ENCODE measurements around the gene EDAR. TPM values are rescaled to one million over a fixed set of nuclear protein-coding genes. Genes with fewer than 3 reads are reported as not detected.

Gene EDAR
- total RNA-seq (1 to 10 TPM; 5.8 to 6.3 TPM), polyA plus RNA-seq (1 to 10 TPM; 3.0 to 3.5 TPM)

DNA sequence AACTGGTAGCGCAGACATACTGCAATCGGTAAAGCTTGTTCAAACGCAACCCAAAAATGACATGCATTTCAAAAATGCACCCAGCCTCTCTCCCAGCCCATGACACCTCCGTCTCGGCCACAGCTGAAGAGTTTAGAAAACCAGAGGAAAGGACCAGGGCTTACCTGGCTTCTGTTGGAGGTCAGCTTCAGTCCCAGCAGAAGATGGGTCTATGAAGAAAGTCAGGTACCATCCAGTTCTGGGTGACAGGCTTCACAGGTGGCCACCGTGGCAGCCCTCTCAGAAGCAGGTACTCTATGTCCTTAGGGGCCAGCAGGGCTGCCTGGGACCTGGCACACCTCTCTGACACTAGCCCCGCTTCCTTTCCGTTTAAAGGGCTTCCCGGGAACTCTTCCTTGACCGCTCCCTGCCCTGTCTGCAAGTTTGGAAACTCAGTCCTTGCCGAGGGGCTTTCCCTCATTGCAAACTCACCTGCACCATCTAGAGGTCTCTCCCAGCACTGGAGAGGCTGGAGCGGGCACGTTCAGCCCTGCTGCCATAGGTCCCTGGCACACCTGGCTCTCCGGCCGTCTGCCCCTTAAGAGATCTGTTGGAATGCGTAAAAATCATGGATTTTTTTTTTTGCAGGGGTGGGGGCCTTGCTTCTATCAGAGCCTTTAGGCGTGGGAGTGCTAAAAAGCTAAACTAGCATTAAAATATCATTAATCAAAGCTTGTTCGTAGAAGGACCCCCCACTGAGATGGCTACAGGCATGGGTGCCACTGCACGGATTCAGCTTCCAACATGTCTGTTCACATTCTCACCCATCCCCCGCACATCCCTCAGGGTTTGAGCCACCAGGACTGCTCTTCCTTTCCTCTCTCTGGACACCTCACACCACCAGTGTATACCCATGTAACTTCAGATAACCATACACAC lies at the start of gene EDAR:
EDAR (minus strand) TSS at position 425 of the 918 bp plus-strand sequence. CDS start 58,206 bp downstream, outside the sequence.
- DNase-seq: peak in 4 of 5 donors; percentile 42 to 55 (median 48)
- Mint-ChIP-seq H3K4me3 (peak within 1 kb of the TSS; percentile 85 to 95 (median 88)), H3K27me3 (peaks cover 0 to 7% of the 10 kb centered on the region in 2 donors), H3K27ac (peak within 1 kb of the TSS; percentile 16 to 90 (median 77)), H3K9me3 (no peaks in the 10 kb centered on the region), H3K4me1 (peaks cover 21 to 43% (median 33%) of the 10 kb centered on the region in 4 donors), H3K36me3 (no peaks in the 10 kb centered on the region)
- Histone ChIP-seq H3K27me3 (ENCODE audit: insufficient read depth, low read length) (no peaks in the 10 kb centered on the region), H3K9me3 (ENCODE audit: control insufficient read depth in 1 of 2, low read length in 2 of 2) (no peaks in the 10 kb centered on the region), H3K36me3 (ENCODE audit: insufficient read depth, low read length) (no peaks in the 10 kb centered on the region), H3K4me1 (ENCODE audit: insufficient read depth, low read length) (peaks cover 29% of the 10 kb centered on the region), H3K4me3 (ENCODE audit: low read length in 2 of 2) (peak within 1 kb of the TSS; percentile 19 to 26), H3K27ac (ENCODE audit: low read depth, low read length) (no peak within 1 kb of the TSS)
- ChIA-PET CTCF (ENCODE audit: partially characterized antibody) (interaction anchor here (0.7 to 8.2 kb wide), 25 partner anchors 10 to 525 kb away, joined by 3 to 104 read pairs (median 4); no protein-coding TSS in a partner anchor), POLR2A (ENCODE audit: partially characterized antibody) (interaction anchor here (1.3 to 5.1 kb wide), 2 partner anchors 43 to 61 kb away, joined by 4 to 25 read pairs; no protein-coding TSS in a partner anchor)
- intact Hi-C loops (cut with micrococcal nuclease): loop anchor here (1.0 kb wide), 5 partner anchors 43 to 203 kb away; partner anchors contain the start of gene CCDC138

DNA sequence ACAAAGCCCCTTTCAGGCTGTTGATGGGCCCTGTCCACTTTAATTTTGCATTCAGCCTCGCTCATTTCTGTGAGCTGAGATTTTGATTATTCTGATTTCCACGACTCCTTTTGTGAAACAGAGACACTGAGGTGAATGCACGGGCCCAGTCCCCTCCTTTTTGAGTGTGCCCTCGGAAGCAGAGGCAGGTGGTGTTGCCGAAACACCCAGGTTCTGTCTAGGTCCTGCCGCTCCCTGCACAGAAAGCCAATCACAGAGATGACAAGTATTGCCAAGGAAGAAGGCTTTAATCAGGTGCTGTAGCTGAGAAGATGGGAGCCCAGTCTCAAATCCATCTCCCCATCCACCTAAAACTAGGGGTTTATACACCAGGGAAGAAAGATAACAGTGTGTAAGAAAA lies 44.2 kb upstream of the EDAR start:
- Mint-ChIP-seq H3K4me3 (peak overlapping the region in 7 of 8 donors; percentile 74 to 87 (median 85)), H3K27ac (peak overlapping the region; percentile 80 to 95 (median 86)), H3K36me3 (no peaks in the 10 kb centered on the region), H3K4me1 (peaks cover 39 to 80% (median 61%) of the 10 kb centered on the region in 4 donors), H3K9me3 (peaks cover 0 to 3% (median 0%) of the 10 kb centered on the region in 8 donors), H3K27me3 (no peaks in the 10 kb centered on the region)
- Histone ChIP-seq H3K27ac (ENCODE audit: low read depth, low read length) (peak overlapping the region; percentile 49), H3K9me3 (ENCODE audit: control insufficient read depth in 1 of 2, low read length in 2 of 2) (no peaks in the 10 kb centered on the region), H3K27me3 (ENCODE audit: insufficient read depth, low read length) (no peaks in the 10 kb centered on the region), H3K36me3 (ENCODE audit: insufficient read depth, low read length) (no peaks in the 10 kb centered on the region), H3K4me3 (ENCODE audit: low read length in 2 of 2) (peak overlapping the region in 1 of 2 donors; percentile 40), H3K4me1 (ENCODE audit: insufficient read depth, low read length) (peaks cover 71% of the 10 kb centered on the region)
- CTCF ChIA-PET (ENCODE audit: partially characterized antibody): interaction anchor here (1.1 to 1.5 kb wide), 2 partner anchors 30 to 31 kb away, joined by 3 read pairs; no protein-coding TSS in a partner anchor
- intact Hi-C loops (cut with micrococcal nuclease): loop anchor here (2.0 to 5.0 kb wide), 10 partner anchors 14 to 586 kb away; partner anchors contain the start of genes CCDC138 and GCC2
- DNase-seq: no peak
- POLR2A ChIA-PET (ENCODE audit: partially characterized antibody): interaction anchor here (0.7 to 2.9 kb wide), 8 partner anchors 9 to 101 kb away, joined by 3 to 33 read pairs (median 9); partner anchors contain the start of genes EDAR and SH3RF3

DNA sequence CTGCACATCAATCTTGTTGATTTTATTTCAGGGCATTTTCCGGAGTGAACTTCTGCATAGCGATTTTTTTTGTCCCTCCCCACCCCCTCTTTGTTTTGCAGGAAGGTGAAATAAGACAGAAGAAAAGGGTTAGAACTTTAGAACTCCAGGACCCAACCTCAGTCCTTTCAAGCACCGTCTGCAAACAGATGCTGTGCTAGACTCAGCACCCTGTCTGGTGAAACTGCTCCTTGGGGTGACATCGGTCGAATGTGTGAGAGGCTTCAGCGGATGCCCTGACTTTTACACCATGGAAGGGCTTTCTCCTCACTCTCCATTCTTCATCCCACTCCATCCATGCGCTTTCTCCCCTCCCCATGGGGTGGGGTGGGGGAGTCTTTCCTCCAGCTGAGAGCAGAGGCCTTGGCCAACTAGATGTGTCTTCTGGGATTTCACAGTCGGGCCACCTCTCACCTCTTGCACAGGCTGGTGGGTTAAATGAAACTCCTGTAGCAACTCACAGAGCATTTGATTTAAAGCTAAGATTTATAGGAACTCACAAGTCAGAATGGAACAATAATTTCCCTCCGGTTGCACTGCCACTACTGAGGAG lies 43.3 kb upstream of the EDAR start:
- peaks cover 71% of the 10 kb centered on the region for H3K4me1 ChIP-seq (ENCODE audit: insufficient read depth, low read length)
- H3K4me1 Mint-ChIP-seq: peaks cover 38 to 82% (median 61%) of the 10 kb centered on the region in 4 donors

DNA sequence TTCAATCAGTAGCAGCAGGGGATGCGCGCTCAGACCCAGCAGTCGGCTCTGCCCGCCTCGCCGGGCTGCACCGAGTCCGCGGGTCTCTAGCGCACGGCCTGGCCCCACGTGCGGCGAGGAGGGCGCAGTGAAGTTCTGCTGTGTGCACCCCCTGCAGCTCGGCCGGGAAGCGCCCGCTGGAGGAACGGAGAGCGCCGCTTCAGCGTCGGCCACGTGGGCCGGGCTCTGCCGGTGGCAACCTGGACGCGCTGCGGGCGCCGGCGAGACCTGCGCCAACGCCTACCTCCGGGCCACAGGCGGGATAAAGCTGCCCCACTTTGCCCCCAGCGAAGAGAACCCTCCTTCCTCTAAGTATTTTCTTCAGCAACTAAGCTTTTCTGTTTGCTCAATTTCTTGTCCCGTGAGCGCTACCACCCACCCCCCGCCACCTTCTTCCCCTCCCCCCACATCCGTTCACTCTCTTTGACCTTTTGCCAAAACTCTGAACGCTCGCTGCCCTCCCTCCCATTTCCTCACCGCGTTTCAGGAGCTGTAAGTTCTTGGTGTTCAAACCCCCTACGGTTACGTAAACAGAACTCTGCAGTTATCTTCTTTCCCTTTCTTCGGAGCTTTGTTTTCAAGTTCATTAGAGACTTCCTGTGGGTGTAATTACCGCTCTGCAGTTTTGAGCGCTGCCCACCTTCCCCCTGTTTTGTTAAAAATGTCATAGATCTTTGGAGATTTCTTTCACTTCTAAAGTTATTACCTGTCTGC lies 42.6 kb upstream of the EDAR start:
- no peaks in the 10 kb centered on the region for H3K27me3 ChIP-seq (ENCODE audit: insufficient read depth, low read length)
- POLR2A ChIA-PET (ENCODE audit: partially characterized antibody): interaction anchor here (0.8 to 2.9 kb wide), 42 partner anchors 8 to 479 kb away, joined by 3 to 33 read pairs (median 4); partner anchors contain the start of genes EDAR and SH3RF3

More for the DNA sequence above, 43.3 kb upstream of the EDAR start:
- Mint-ChIP-seq H3K27ac (peak overlapping the region; percentile 80 to 95 (median 86)), H3K9me3 (peaks cover 0 to 3% (median 0%) of the 10 kb centered on the region in 8 donors), H3K4me3 (peak overlapping the region; percentile 74 to 87 (median 86)), H3K27me3 (no peaks in the 10 kb centered on the region), H3K36me3 (no peaks in the 10 kb centered on the region)
- CTCF ChIA-PET (ENCODE audit: partially characterized antibody): interaction anchor here (0.6 to 2.0 kb wide), 16 partner anchors 12 to 406 kb away, joined by 3 to 15 read pairs (median 4); partner anchors contain the start of gene SH3RF3
- Histone ChIP-seq H3K4me3 (ENCODE audit: low read length in 2 of 2) (peak overlapping the region in 1 of 2 donors; percentile 40), H3K36me3 (ENCODE audit: insufficient read depth, low read length) (no peaks in the 10 kb centered on the region), H3K9me3 (ENCODE audit: control insufficient read depth in 1 of 2, low read length in 2 of 2) (no peaks in the 10 kb centered on the region), H3K27me3 (ENCODE audit: insufficient read depth, low read length) (no peaks in the 10 kb centered on the region), H3K27ac (ENCODE audit: low read depth, low read length) (peak overlapping the region; percentile 49)
- intact Hi-C loops (cut with micrococcal nuclease): loop anchor here (1.0 to 5.0 kb wide), 12 partner anchors 14 to 585 kb away; partner anchors contain the start of genes CCDC138, EDAR and GCC2
- POLR2A ChIA-PET (ENCODE audit: partially characterized antibody): interaction anchor here (0.7 to 2.9 kb wide), 43 partner anchors 7 to 478 kb away, joined by 3 to 33 read pairs (median 4); partner anchors contain the start of genes EDAR and SH3RF3
- no peak for DNase-seq

DNA sequence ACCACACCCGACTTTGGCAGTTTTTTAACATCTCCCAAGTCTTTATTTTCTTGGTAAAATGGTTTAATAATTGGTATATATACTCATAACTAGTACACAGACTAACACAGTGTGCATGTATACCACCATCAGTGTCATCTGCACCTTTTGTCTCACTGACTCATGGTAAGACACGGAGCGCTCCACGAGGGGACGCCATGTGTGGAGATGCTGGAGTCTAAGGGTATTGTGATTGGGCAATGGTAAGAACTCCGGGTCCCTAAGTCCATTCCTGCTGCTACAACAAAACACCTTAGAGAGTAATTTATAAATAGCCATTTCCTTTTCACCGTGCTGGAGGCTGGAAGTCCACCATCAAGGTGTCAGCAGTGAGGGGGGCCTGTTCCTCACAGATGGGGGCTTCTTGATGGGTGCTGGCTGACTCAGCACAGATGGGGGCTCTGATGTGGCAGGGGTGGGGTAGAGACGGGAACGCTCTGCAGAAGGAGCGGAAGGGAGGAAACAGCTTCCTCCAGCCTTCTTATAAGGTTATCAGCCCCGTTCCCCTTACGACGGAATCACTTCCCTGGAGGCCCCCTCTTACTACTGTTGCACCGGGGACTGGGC lies 42.0 kb upstream of the EDAR start:
- Histone ChIP-seq H3K4me1 (ENCODE audit: insufficient read depth, low read length) (peaks cover 67% of the 10 kb centered on the region), H3K4me3 (ENCODE audit: low read length in 2 of 2) (peak overlapping the region; percentile 14 to 61), H3K27me3 (ENCODE audit: insufficient read depth, low read length) (no peaks in the 10 kb centered on the region), H3K27ac (ENCODE audit: low read depth, low read length) (peak overlapping the region; percentile 49), H3K9me3 (ENCODE audit: control insufficient read depth in 1 of 2, low read length in 2 of 2) (no peaks in the 10 kb centered on the region), H3K36me3 (ENCODE audit: insufficient read depth, low read length) (no peaks in the 10 kb centered on the region)
- no peaks in the 10 kb centered on the region for H3K36me3 Mint-ChIP-seq
- ChIA-PET POLR2A (ENCODE audit: partially characterized antibody) (interaction anchor here (0.8 to 2.9 kb wide), 32 partner anchors 8 to 479 kb away, joined by 3 to 33 read pairs (median 6); partner anchors contain the start of genes EDAR and SH3RF3), CTCF (ENCODE audit: partially characterized antibody) (interaction anchor here (0.7 to 2.0 kb wide), 11 partner anchors 10 to 318 kb away, joined by 3 to 15 read pairs (median 4); no protein-coding TSS in a partner anchor)
- peaks cover 0 to 3% (median 0%) of the 10 kb centered on the region in 8 donors for H3K9me3 Mint-ChIP-seq
- peak overlapping the region; percentile 85 to 95 (median 92) for H3K27ac Mint-ChIP-seq
- H3K4me3 Mint-ChIP-seq: peak overlapping the region; percentile 74 to 86 (median 84)
- peaks cover 37 to 74% (median 57%) of the 10 kb centered on the region in 4 donors for H3K4me1 Mint-ChIP-seq
- intact Hi-C loops (cut with micrococcal nuclease): loop anchor here (1.0 to 5.0 kb wide), 9 partner anchors 46 to 584 kb away; partner anchors contain the start of genes CCDC138 and GCC2
- no peaks in the 10 kb centered on the region for H3K27me3 Mint-ChIP-seq
- peak in 1 of 5 donors; percentile 22 for DNase-seq

More for the DNA sequence above, 42.6 kb upstream of the EDAR start:
- CTCF ChIA-PET (ENCODE audit: partially characterized antibody): interaction anchor here (0.6 to 2.0 kb wide), 18 partner anchors 11 to 405 kb away, joined by 3 to 15 read pairs (median 3); partner anchors contain the start of gene SH3RF3
- intact Hi-C loops (cut with micrococcal nuclease): loop anchor here (1.0 to 5.0 kb wide), 13 partner anchors 15 to 584 kb away; partner anchors contain the start of genes CCDC138, EDAR and GCC2
- Mint-ChIP-seq H3K27me3 (no peaks in the 10 kb centered on the region), H3K4me1 (peaks cover 37 to 81% (median 60%) of the 10 kb centered on the region in 4 donors), H3K4me3 (peak overlapping the region; percentile 74 to 87 (median 86)), H3K27ac (peak overlapping the region; percentile 85 to 95 (median 93)), H3K9me3 (peaks cover 0 to 3% (median 0%) of the 10 kb centered on the region in 8 donors), H3K36me3 (no peaks in the 10 kb centered on the region)
- H3K4me1 ChIP-seq (ENCODE audit: insufficient read depth, low read length): peaks cover 71% of the 10 kb centered on the region
- H3K4me3 ChIP-seq (ENCODE audit: low read length in 2 of 2): peak overlapping the region; percentile 14 to 61
- DNase-seq: peak; percentile 86 to 92 (median 92)
- H3K27ac ChIP-seq (ENCODE audit: low read depth, low read length): peak overlapping the region; percentile 49
- no peaks in the 10 kb centered on the region for H3K9me3 ChIP-seq (ENCODE audit: control insufficient read depth in 1 of 2, low read length in 2 of 2)
- no peaks in the 10 kb centered on the region for H3K36me3 ChIP-seq (ENCODE audit: insufficient read depth, low read length)
